OCI-LY7 (cell line): Measurements from ENCODE around the gene PCDHGB5.

Source experiments
- EZH2phosphoT487 ChIP-seq: fragments of 200-600 bp; sonication (generic); IDR thresholded peaks from 2 replicates; pipeline ENCODE4 v1.6.1; 2018; ENCODE audit warnings: low read depth, borderline replicate concordance, mild to moderate bottlenecking, mixed run types, antibody characterized with exemption, low read length, moderate library complexity, mixed read lengths
- TF ChIP-seq, protein P1 (sequence below): fragments of 200-600 bp; sonication (generic); conservative IDR thresholded peaks from 2 replicates; pipeline ENCODE4 v1.5.1; 2014; ENCODE audit warnings: mild to moderate bottlenecking, antibody characterized with exemption, low read length, moderate library complexity, mixed read lengths

DNA sequence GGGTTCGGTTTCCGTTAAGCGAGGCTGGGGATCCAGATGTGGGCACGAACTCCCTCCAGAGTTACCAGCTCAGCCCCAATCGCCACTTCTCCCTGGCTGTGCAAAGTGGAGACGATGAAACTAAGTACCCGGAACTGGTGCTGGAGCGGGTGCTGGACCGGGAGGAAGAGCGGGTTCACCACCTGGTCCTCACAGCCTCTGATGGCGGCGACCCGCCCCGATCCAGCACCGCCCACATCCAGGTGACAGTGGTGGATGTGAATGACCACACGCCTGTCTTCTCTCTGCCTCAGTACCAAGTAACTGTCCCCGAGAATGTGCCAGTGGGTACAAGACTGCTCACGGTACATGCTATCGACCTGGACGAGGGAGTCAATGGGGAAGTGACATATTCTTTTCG lies 14.4 kb upstream of the PCDHGB5 start:
- TF ChIP-seq, protein P1, sequence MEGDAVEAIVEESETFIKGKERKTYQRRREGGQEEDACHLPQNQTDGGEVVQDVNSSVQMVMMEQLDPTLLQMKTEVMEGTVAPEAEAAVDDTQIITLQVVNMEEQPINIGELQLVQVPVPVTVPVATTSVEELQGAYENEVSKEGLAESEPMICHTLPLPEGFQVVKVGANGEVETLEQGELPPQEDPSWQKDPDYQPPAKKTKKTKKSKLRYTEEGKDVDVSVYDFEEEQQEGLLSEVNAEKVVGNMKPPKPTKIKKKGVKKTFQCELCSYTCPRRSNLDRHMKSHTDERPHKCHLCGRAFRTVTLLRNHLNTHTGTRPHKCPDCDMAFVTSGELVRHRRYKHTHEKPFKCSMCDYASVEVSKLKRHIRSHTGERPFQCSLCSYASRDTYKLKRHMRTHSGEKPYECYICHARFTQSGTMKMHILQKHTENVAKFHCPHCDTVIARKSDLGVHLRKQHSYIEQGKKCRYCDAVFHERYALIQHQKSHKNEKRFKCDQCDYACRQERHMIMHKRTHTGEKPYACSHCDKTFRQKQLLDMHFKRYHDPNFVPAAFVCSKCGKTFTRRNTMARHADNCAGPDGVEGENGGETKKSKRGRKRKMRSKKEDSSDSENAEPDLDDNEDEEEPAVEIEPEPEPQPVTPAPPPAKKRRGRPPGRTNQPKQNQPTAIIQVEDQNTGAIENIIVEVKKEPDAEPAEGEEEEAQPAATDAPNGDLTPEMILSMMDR = no peak
- TF ChIP-seq EZH2phosphoT487 = no peak
